H9 (cell line): ENCODE measurements around the gene DPRX. TPM values are rescaled to one million over a fixed set of nuclear protein-coding genes. Genes with fewer than 3 reads are reported as not detected.

Experiments used
- DNase-seq: peaks from one replicate; pipeline ENCODE4 v3.0.0-alpha.2; 2017
- H2AFZ ChIP-seq: one replicate; pipeline ENCODE4 v1.6.1; 2013; ENCODE audit warnings: mild to moderate bottlenecking, low read length, control low read depth, moderate library complexity
- H2AK5ac ChIP-seq: 2 replicates; pipeline ENCODE4 v1.6.1; 2013; ENCODE audit warnings: low read length, control low read depth, mixed read lengths; ENCODE audit not compliant: insufficient read length
- H2BK120ac ChIP-seq: one replicate; pipeline ENCODE4 v1.6.1; 2013; ENCODE audit warnings: low read depth, mild to moderate bottlenecking, low read length, control low read depth, inconsistent platforms; ENCODE audit not compliant: poor library complexity, severe bottlenecking
- H2BK12ac ChIP-seq: 2 replicates; pipeline ENCODE4 v1.6.1; 2013; ENCODE audit warnings: low read length, control low read depth, mixed read lengths, low read depth; ENCODE audit not compliant: insufficient read length
- H2BK15ac ChIP-seq: 2 replicates; pipeline ENCODE4 v1.6.1; 2013; ENCODE audit warnings: low read depth, low read length, control low read depth
- H2BK20ac ChIP-seq: one replicate; pipeline ENCODE4 v1.6.1; 2013; ENCODE audit warnings: low read depth, mild to moderate bottlenecking, low read length, control low read depth, inconsistent platforms; ENCODE audit not compliant: poor library complexity, severe bottlenecking
- H2BK5ac ChIP-seq: 2 replicates; pipeline ENCODE4 v1.6.1; 2013; ENCODE audit warnings: low read length, control low read depth, mixed read lengths; ENCODE audit not compliant: insufficient read length
- H3K14ac ChIP-seq: 2 replicates; pipeline ENCODE4 v1.6.1; 2013; ENCODE audit warnings: low read length, control low read depth; ENCODE audit not compliant: insufficient read depth
- H3K18ac ChIP-seq: 2 replicates; pipeline ENCODE4 v1.6.1; 2013; ENCODE audit warnings: low read depth, mild to moderate bottlenecking, mixed read lengths, low read length, control low read depth; ENCODE audit not compliant: insufficient read length
- H3K23ac ChIP-seq: 2 replicates; pipeline ENCODE4 v1.6.1; 2013; ENCODE audit warnings: low read length, control low read depth, mixed read lengths, low read depth; ENCODE audit not compliant: insufficient read length
- H3K23me2 ChIP-seq: 2 replicates; pipeline ENCODE4 v1.6.1; 2013; ENCODE audit warnings: low read depth, mild to moderate bottlenecking, mixed read lengths, low read length, control low read depth; ENCODE audit not compliant: insufficient read length, poor library complexity, severe bottlenecking
- H3K27ac ChIP-seq: 2 replicates; pipeline ENCODE4 v1.5.1; 2013; ENCODE audit warnings: low read length, control low read depth, mixed read lengths, low read depth; ENCODE audit not compliant: insufficient read length
- H3K27me3 ChIP-seq: 2 replicates; pipeline ENCODE4 v1.6.1; 2013; ENCODE audit warnings: low read length, control low read depth, inconsistent platforms; ENCODE audit not compliant: insufficient read depth
- H3K4ac ChIP-seq: 2 replicates; pipeline ENCODE4 v1.6.1; 2013; ENCODE audit warnings: low read depth, mild to moderate bottlenecking, control low read depth, inconsistent platforms, low read length, moderate library complexity
- H3K4me1 ChIP-seq: 2 replicates; pipeline ENCODE4 v1.6.1; 2013; ENCODE audit warnings: low read length, control low read depth, inconsistent platforms; ENCODE audit not compliant: insufficient read depth
- H3K4me2 ChIP-seq: 2 replicates; pipeline ENCODE4 v1.6.1; 2013; ENCODE audit warnings: low read length, control low read depth, mixed read lengths; ENCODE audit not compliant: insufficient read length, insufficient read depth
- H3K56ac ChIP-seq: 2 replicates; pipeline ENCODE4 v1.6.1; 2013; ENCODE audit warnings: low read depth, mild to moderate bottlenecking, mixed read lengths, low read length, control low read depth; ENCODE audit not compliant: insufficient read length
- H3K79me1 ChIP-seq: 2 replicates; pipeline ENCODE4 v1.6.1; 2013; ENCODE audit warnings: low read depth, mild to moderate bottlenecking, moderate library complexity, low read length, control low read depth, inconsistent platforms; ENCODE audit not compliant: insufficient read depth, poor library complexity, severe bottlenecking
- H3K79me2 ChIP-seq: 2 replicates; pipeline ENCODE4 v1.6.1; 2013; ENCODE audit warnings: low read length, control low read depth, inconsistent platforms; ENCODE audit not compliant: insufficient read depth
- H3K9ac ChIP-seq: 2 replicates; pipeline ENCODE4 v1.6.1; 2013; ENCODE audit warnings: low read length, control low read depth, mixed read lengths; ENCODE audit not compliant: insufficient read length; ENCODE audit errors: extremely low read depth
- H3K9me3 ChIP-seq: one replicate; pipeline ENCODE4 v1.6.1; 2013; ENCODE audit warnings: low read depth, low read length, inconsistent platforms; ENCODE audit not compliant: control insufficient read depth
- H3T11ph ChIP-seq: one replicate; pipeline ENCODE4 v1.6.1; 2013; ENCODE audit warnings: mild to moderate bottlenecking, low read length, control low read depth, inconsistent platforms
- H4K20me1 ChIP-seq: one replicate; pipeline ENCODE4 v1.6.1; 2013; ENCODE audit not compliant: control insufficient read depth, insufficient read length, insufficient read depth
- H4K5ac ChIP-seq: 2 replicates; pipeline ENCODE4 v1.6.1; 2013; ENCODE audit warnings: low read depth, mild to moderate bottlenecking, mixed read lengths, low read length, control low read depth; ENCODE audit not compliant: insufficient read length
- H4K8ac ChIP-seq: replicated peaks from 2 replicates; pipeline ENCODE4 v1.6.1; 2013; ENCODE audit warnings: low read length, control low read depth, mixed read lengths, low read depth; ENCODE audit not compliant: insufficient read length
- H4K91ac ChIP-seq: 2 replicates; pipeline ENCODE4 v1.6.1; 2013; ENCODE audit warnings: low read depth, mild to moderate bottlenecking, moderate library complexity, mixed read lengths, low read length, control low read depth; ENCODE audit not compliant: insufficient read length
- H3K27ac Mint-ChIP-seq, 3 experiments: 2 replicates in 2 of 3; 3 replicates in 1 of 3; pipeline ENCODE4 v1.8.0; 2020 to 2021; ENCODE audit warnings: mixed read lengths in 3 of 3, mild to moderate bottlenecking in 1 of 3, moderate library complexity in 1 of 3
- H3K27me3 Mint-ChIP-seq: 2 replicates; pipeline ENCODE4 v1.8.0; 2021; ENCODE audit warnings: low read depth, mild to moderate bottlenecking, moderate library complexity, mixed read lengths
- H3K36me3 Mint-ChIP-seq, 3 experiments: 2 replicates in 2 of 3; 3 replicates in 1 of 3; pipeline ENCODE4 v1.8.0; 2020 to 2021; ENCODE audit warnings: low read depth in 3 of 3, mixed read lengths in 3 of 3; ENCODE audit not compliant: insufficient read depth in 1 of 3
- H3K4me1 Mint-ChIP-seq, 2 experiments: 2 replicates each; pipeline ENCODE4 v1.8.0; 2020; ENCODE audit warnings: mixed read lengths in 2 of 2
- H3K4me3 Mint-ChIP-seq, 2 experiments: 2 replicates in 1 of 2; 3 replicates in 1 of 2; pipeline ENCODE4 v1.8.0; 2020 to 2021; ENCODE audit warnings: mild to moderate bottlenecking in 2 of 2, mixed read lengths in 2 of 2, moderate library complexity in 1 of 2
- H3K9me3 Mint-ChIP-seq, 2 experiments: 2 replicates in 1 of 2; 3 replicates in 1 of 2; pipeline ENCODE4 v1.8.0; 2020; ENCODE audit warnings: mild to moderate bottlenecking in 2 of 2, mixed read lengths in 2 of 2, moderate library complexity in 1 of 2
- WGBS: extraction: QIAGEN DNeasy Blood & Tissue Kit; methylation state at CpG from one replicate; pipeline ENCODE4 v1.1.7; 2013; ENCODE audit warnings: missing lambda C conversion rate, low lambda C conversion rate, mixed read lengths; ENCODE audit not compliant: insufficient read length; ENCODE audit errors: extremely low coverage; 5-methylcytosine and 5-hydroxymethylcytosine counted together
- total RNA-seq: library from RNA; stranded (reverse); gene quantifications from 2 replicates; pipeline ENCODE4 v1.2.1, GENCODE V29; 2021
- TF ChIP-seq, protein P1 (sequence below): fragments of 200-600 bp; sonication (generic); conservative IDR thresholded peaks from 3 replicates; pipeline ENCODE4 v1.8.0; 2021; ENCODE audit warnings: antibody characterized with exemption, mild to moderate bottlenecking

The DPRX gene
- total RNA-seq, 1 experiment from 2014 or later = not detected

DNA sequence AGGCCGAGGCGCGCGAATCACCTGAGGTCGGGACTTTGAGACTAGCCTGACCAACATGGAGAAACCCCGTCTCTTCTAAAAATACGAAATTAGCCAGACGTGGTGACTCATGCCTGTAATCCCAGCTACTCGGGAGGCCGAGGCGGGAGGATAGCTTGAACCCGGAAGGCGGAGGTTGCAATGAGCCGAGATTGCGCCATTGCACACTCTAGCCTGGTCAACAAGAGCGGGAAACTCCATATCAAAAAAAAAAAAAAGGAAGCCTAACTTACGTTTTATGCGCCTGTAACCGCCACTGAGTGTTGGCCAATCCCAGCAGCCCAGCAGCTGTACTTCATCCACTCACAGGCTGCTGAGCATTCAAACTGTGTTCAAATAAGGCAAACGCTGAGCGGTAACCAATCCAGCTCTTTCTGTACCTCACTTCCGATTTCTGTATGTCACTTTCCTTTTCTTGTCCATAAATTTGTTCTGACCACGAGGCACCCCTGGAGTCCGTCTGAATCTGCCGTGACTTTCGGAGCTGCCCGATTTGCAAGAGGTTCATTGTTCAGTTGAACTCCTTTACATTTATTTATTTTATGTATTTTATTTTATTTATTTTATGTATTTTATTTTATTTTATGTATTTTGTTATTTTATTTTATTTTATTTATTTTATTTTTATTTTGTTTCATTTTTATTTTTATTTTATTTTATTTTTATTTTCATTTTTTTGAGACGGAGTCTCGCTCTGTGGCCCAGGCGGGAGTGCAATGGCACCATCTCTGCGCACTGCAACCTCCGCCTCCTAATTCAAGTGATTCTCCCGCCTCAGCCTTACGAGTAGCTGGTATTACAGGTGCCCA is 18.2 kb downstream of the DPRX start:
- DNase-seq = no peak
- H2AFZ ChIP-seq = no peak overlapping the region
- whole genome bisulfite sequencing = no CpG with 5 or more reads among the region's 34 CpGs
- no peak overlapping the region for H3K27ac Mint-ChIP-seq
- no peak overlapping the region for H3K18ac ChIP-seq
- H4K20me1 ChIP-seq = no peaks in the 10 kb centered on the region
- H2BK5ac ChIP-seq = no peak overlapping the region
- H3K14ac ChIP-seq = no peak overlapping the region
- no peaks in the 10 kb centered on the region for H3K79me1 ChIP-seq
- H2AK5ac ChIP-seq = no peak overlapping the region
- H3K9me3 ChIP-seq = peaks cover 7% of the 10 kb centered on the region
- no peaks in the 10 kb centered on the region for H3K27me3 ChIP-seq
- no peak overlapping the region for H3T11ph ChIP-seq
- no peak overlapping the region for H2BK20ac ChIP-seq
- no peaks in the 10 kb centered on the region for H3K23me2 ChIP-seq
- peaks cover 53 to 56% of the 10 kb centered on the region in 2 experiments for H3K9me3 Mint-ChIP-seq
- H3K27ac ChIP-seq = no peak overlapping the region
- H2BK15ac ChIP-seq = no peak overlapping the region
- H2BK120ac ChIP-seq = no peak overlapping the region
- peaks cover 4% of the 10 kb centered on the region in 2 experiments; a peak in 3 of 4 replicates for H3K4me1 Mint-ChIP-seq
- H3K4me3 Mint-ChIP-seq = no peak overlapping the region
- H4K8ac ChIP-seq = no peak overlapping the region
- H2BK12ac ChIP-seq = no peak overlapping the region
- H3K27me3 Mint-ChIP-seq = peaks cover under 1% of the 10 kb centered on the region; the same call in 1 of the 2 replicates
- no peak overlapping the region for H3K23ac ChIP-seq
- H4K91ac ChIP-seq = no peak overlapping the region
- H3K56ac ChIP-seq = no peak overlapping the region
- TF ChIP-seq, protein P1, sequence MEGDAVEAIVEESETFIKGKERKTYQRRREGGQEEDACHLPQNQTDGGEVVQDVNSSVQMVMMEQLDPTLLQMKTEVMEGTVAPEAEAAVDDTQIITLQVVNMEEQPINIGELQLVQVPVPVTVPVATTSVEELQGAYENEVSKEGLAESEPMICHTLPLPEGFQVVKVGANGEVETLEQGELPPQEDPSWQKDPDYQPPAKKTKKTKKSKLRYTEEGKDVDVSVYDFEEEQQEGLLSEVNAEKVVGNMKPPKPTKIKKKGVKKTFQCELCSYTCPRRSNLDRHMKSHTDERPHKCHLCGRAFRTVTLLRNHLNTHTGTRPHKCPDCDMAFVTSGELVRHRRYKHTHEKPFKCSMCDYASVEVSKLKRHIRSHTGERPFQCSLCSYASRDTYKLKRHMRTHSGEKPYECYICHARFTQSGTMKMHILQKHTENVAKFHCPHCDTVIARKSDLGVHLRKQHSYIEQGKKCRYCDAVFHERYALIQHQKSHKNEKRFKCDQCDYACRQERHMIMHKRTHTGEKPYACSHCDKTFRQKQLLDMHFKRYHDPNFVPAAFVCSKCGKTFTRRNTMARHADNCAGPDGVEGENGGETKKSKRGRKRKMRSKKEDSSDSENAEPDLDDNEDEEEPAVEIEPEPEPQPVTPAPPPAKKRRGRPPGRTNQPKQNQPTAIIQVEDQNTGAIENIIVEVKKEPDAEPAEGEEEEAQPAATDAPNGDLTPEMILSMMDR = no peak
- H3K4me1 ChIP-seq = no peaks in the 10 kb centered on the region
- no peak overlapping the region for H3K4me2 ChIP-seq
- H3K36me3 Mint-ChIP-seq = peaks cover 25 to 51% (median 36%) of the 10 kb centered on the region in 3 experiments
- H4K5ac ChIP-seq = no peak overlapping the region
- no peak overlapping the region for H3K4ac ChIP-seq
- no peaks in the 10 kb centered on the region for H3K79me2 ChIP-seq
- H3K9ac ChIP-seq = no peak overlapping the region
